HUES64 (cell line): ENCODE measurements around the gene DPF3.

Experiments used
- H3K27ac ChIP-seq: 2 replicates; pipeline ENCODE4 v1.7.0; 2013; ENCODE audit warnings: low read depth, low read length, inconsistent platforms
- H3K27me3 ChIP-seq: 2 replicates; pipeline ENCODE4 v1.6.1; 2013; ENCODE audit warnings: mild to moderate bottlenecking, low read length; ENCODE audit not compliant: insufficient read depth
- H3K36me3 ChIP-seq: 2 replicates; pipeline ENCODE4 v1.6.1; 2013; ENCODE audit warnings: mild to moderate bottlenecking, low read length; ENCODE audit not compliant: insufficient read depth
- H3K4me1 ChIP-seq: 2 replicates; pipeline ENCODE4 v1.6.1; 2013; ENCODE audit warnings: mild to moderate bottlenecking, low read length, moderate library complexity; ENCODE audit not compliant: insufficient read depth
- H3K4me3 ChIP-seq: 2 replicates; pipeline ENCODE4 v1.5.1; 2013; ENCODE audit warnings: mild to moderate bottlenecking, low read length, moderate library complexity
- H3K9ac ChIP-seq: 2 replicates; pipeline ENCODE4 v1.6.1; 2013; ENCODE audit warnings: mild to moderate bottlenecking, low read depth, low read length
- H3K9me3 ChIP-seq: 2 replicates; pipeline ENCODE4 v1.6.1; 2013; ENCODE audit warnings: low read depth, low read length; ENCODE audit not compliant: insufficient read depth
- WGBS: fragments of 150-250, 120-280 bp; methylation state at CpG from one replicate; pipeline ENCODE4 v1.1.7; 2013; ENCODE audit warnings: missing lambda C conversion rate; 5-methylcytosine and 5-hydroxymethylcytosine counted together

The DPF3 gene

GRCh38 chr14:72792051-72792788 is 101.7 kb downstream of the DPF3 start:
- H3K36me3 ChIP-seq = no peaks in the 10 kb centered on the region
- 65% methylated on average over 15 of the region's 16 CpGs for WGBS
- peaks cover 14% of the 10 kb centered on the region; the same call in 1 of the 2 replicates for H3K4me1 ChIP-seq
- H3K4me3 ChIP-seq = no peak overlapping the region
- H3K9me3 ChIP-seq = no peaks in the 10 kb centered on the region
- H3K27me3 ChIP-seq = no peaks in the 10 kb centered on the region
- H3K9ac ChIP-seq = no peak overlapping the region
- H3K27ac ChIP-seq = no peak overlapping the region

- Histone ChIP-seq H3K4me1 (peaks cover 7% of the 10 kb centered on the region; the same call in 1 of the 2 replicates), H3K27me3 (no peaks in the 10 kb centered on the region), H3K36me3 (no peaks in the 10 kb centered on the region), H3K9ac (no peak overlapping the region), H3K27ac (no peak overlapping the region), H3K4me3 (no peak overlapping the region), H3K9me3 (no peaks in the 10 kb centered on the region)
- 80% methylated on average over 10 of the region's 10 CpGs for WGBS
Observed at GRCh38 chr14:72790887-72791566, 102.9 kb downstream of the DPF3 start.

DNA sequence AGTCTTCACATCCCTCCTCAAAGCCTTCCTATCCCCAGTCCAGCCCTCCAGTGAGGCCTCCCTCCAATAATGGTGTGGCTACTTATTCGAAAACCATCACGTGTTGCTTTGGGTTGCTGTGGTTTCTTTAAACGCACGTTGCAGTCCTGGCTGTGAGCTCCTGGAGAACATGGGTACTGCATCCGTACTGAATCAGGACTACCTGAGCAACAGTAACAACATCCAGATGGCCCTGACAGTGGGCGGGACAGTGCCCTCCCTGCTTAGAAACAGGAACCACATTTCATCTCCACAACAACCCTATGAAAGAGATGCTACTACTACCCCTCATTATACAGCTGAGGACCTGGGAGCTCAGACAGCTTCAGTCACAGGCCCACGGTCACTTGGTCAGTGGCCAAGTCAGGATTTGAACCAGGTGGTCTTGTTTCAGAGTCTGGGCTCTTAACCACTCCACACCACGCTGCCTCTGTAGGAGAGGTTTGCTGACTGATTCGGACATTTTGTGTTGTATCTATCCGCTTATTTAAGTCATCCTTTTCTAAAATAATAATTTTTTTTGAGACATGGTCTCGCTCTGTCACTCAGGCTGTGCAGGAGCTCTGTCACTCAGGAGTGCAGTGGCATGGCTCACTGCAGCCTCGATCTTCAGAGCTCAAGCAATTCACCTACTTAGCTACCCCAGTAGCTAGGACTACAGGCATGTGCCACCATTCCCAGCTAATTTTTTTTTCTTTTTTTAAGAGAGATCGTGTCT is 104.8 kb downstream of the DPF3 start:
- H3K36me3 ChIP-seq = no peaks in the 10 kb centered on the region
- WGBS = 92% methylated on average over 13 of the region's 13 CpGs
- no peaks in the 10 kb centered on the region for H3K9me3 ChIP-seq
- H3K27me3 ChIP-seq = no peaks in the 10 kb centered on the region
- H3K9ac ChIP-seq = no peak overlapping the region
- H3K4me3 ChIP-seq = no peak overlapping the region
- H3K4me1 ChIP-seq = peaks cover 7% of the 10 kb centered on the region; the same call in 1 of the 2 replicates
- H3K27ac ChIP-seq = no peak overlapping the region

- H3K4me3 ChIP-seq = no peak overlapping the region
- H3K36me3 ChIP-seq = no peaks in the 10 kb centered on the region
- WGBS = 84% methylated on average over 6 of the region's 6 CpGs
- peaks cover 7% of the 10 kb centered on the region; the same call in 1 of the 2 replicates for H3K4me1 ChIP-seq
- no peak overlapping the region for H3K9ac ChIP-seq
- H3K27me3 ChIP-seq = no peaks in the 10 kb centered on the region
- H3K9me3 ChIP-seq = no peaks in the 10 kb centered on the region
- H3K27ac ChIP-seq = no peak overlapping the region
Observed at GRCh38 chr14:72788255-72788654, 105.6 kb downstream of the DPF3 start.

DNA sequence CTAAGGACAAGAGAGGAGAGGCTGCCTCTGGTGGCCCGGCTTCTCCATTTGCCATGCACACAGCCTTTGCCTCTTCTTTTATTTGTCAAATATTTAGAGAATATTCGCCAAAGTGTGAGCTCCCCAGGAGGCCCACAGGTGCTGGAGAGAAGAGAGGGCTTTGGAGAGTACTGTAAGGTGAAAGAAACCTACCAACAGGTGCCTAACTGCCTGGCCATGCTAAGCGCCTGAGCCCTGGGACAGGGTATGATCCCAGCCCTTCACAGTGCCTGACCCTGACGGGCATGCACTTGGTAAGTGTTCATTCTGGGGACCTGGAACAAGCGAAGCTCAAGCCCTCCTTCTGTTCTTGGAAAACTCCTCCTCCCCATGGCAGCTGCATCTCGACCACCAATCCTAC is 106.1 kb downstream of the DPF3 start:
- no peak overlapping the region for H3K4me3 ChIP-seq
- H3K27me3 ChIP-seq = no peaks in the 10 kb centered on the region
- H3K9ac ChIP-seq = no peak overlapping the region
- WGBS = 83% methylated on average over 6 of the region's 6 CpGs
- H3K36me3 ChIP-seq = no peaks in the 10 kb centered on the region
- H3K27ac ChIP-seq = no peak overlapping the region
- H3K4me1 ChIP-seq = peaks cover 7% of the 10 kb centered on the region; the same call in 1 of the 2 replicates
- no peaks in the 10 kb centered on the region for H3K9me3 ChIP-seq

- Histone ChIP-seq H3K9ac (no peak overlapping the region), H3K27me3 (no peaks in the 10 kb centered on the region), H3K4me3 (no peak overlapping the region), H3K4me1 (peaks cover 3% of the 10 kb centered on the region; the same call in 1 of the 2 replicates), H3K27ac (no peak overlapping the region), H3K9me3 (no peaks in the 10 kb centered on the region), H3K36me3 (no peaks in the 10 kb centered on the region)
- WGBS = 87% methylated on average over 13 of the region's 13 CpGs
Observed at GRCh38 chr14:72786378-72787350, 107.2 kb downstream of the DPF3 start.

GRCh38 chr14:72783741-72784140 is 110.2 kb downstream of the DPF3 start:
- Histone ChIP-seq H3K9me3 (no peaks in the 10 kb centered on the region), H3K9ac (no peak overlapping the region), H3K4me1 (peaks cover 3% of the 10 kb centered on the region; the same call in 1 of the 2 replicates), H3K36me3 (no peaks in the 10 kb centered on the region), H3K4me3 (no peak overlapping the region), H3K27ac (no peak overlapping the region), H3K27me3 (no peaks in the 10 kb centered on the region)
- WGBS = 92% methylated on average over 7 of the region's 7 CpGs

GRCh38 chr14:72782817-72783216 is 111.1 kb downstream of the DPF3 start:
- no peak overlapping the region for H3K4me3 ChIP-seq
- H3K9me3 ChIP-seq = no peaks in the 10 kb centered on the region
- no peak overlapping the region for H3K9ac ChIP-seq
- 96% methylated on average over 2 of the region's 2 CpGs for WGBS
- no peak overlapping the region for H3K27ac ChIP-seq
- H3K4me1 ChIP-seq = peaks cover 3% of the 10 kb centered on the region; the same call in 1 of the 2 replicates
- no peaks in the 10 kb centered on the region for H3K27me3 ChIP-seq
- H3K36me3 ChIP-seq = no peaks in the 10 kb centered on the region

DNA sequence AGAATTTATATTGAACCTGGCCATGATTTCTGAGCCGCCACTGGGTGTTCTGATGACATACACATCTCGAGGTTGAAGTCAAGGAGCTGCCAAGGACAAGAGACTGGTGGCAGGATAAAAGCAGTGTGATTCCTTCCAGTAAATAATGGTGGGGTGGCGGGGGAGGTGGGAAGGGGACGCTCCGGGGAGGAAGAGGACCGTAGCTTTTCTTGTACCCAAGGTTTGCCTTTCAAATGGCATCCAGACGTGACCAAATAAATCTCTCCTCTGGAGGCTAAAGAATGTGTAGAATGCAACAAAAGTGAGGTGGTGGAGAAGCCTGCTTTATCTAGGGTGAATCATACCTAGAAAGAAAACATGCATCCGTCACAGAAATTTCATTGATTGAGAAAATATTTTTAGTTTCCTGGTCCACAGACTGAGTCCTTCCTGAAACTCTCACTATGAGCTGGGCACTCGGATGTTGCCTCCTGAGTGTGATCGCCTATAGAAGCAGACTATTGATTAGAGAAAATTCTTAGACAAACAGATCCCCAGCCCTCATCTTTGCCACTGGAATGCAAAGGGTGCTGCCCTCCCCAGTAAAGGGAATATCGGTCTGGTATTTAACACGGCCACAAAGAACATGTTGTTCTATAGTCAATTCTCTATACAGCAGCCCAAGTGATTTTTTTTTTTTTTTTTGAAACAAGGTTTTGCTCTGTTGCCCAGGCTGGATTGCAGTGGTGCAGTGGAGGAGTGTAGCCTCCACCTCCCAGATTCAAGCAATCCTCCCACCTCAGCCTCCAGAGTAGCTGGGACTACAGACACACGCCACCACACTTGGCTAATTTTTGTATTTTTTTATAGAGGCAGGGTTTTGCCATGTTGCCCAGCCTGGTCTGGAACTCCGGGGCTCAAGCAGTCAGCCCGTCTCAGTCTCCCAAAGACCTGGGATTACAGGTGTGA is 112.1 kb downstream of the DPF3 start:
- no peak overlapping the region for H3K27ac ChIP-seq
- no peaks in the 10 kb centered on the region for H3K27me3 ChIP-seq
- H3K36me3 ChIP-seq = no peaks in the 10 kb centered on the region
- no peak overlapping the region for H3K9ac ChIP-seq
- WGBS = 81% methylated on average over 15 of the region's 15 CpGs
- H3K4me3 ChIP-seq = no peak overlapping the region
- H3K4me1 ChIP-seq = peaks cover 3% of the 10 kb centered on the region; the same call in 1 of the 2 replicates
- H3K9me3 ChIP-seq = no peaks in the 10 kb centered on the region
